T-helper 22 cell (primary cell): Measurements from ENCODE around the gene ELK1.
"Not testable (repeated sequence)": the region's sequence is repeated elsewhere in the genome, so short reads cannot be mapped to it uniquely, and the experiment has no call there.

Source experiments
- DNase-seq: peaks from one replicate; pipeline ENCODE4 v3.0.0-alpha.2; 2020; ENCODE audit warnings: low read depth

ELK1 gene

DNA sequence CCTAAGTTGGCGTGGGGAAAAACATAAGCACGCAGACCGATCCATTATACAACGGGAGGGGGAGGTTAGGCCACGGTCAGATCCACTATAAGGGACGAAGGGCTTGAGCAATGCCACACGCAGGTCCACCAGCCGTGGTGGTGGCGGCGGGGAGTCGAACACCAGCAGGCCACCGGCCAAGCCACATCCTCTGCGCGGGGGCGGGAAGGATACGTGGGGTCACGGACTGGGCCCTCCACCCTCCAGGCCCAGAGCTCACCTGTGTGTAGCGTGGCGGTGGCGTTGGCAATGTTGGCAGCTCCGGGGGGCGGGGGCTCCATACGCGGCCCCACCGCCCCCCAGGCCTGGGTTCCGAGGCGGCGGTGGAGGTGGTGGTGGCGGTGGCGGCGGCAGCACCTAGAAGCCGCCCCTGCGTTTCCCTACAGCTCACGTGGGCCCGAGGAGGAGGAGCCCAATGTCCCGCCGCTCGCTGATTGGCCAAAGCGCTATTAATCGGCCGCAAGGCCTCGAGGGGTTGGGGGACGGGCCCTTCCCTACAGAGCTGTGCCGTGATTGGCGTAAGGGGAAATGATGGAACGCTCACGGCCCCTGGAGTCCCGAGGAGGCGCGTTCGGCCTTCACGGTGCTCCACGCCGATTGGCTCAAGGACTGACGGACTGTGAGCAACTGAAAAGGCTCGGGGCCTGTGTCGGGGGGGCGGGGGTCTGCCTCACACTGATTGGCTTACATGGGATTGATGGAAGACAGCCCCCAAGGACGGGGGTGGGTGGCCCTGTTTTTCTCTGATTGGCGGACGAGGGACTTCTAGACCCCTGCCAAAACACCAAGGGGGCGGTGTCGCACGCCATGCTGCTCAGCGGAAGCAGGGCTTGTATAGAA, at the start of gene ELK1:
ELK1 (minus strand) TSS at position 400 of the 879 bp plus-strand sequence. CDS start 9,122 bp downstream, outside the sequence.
- peak; percentile 86 for DNase-seq

DNA sequence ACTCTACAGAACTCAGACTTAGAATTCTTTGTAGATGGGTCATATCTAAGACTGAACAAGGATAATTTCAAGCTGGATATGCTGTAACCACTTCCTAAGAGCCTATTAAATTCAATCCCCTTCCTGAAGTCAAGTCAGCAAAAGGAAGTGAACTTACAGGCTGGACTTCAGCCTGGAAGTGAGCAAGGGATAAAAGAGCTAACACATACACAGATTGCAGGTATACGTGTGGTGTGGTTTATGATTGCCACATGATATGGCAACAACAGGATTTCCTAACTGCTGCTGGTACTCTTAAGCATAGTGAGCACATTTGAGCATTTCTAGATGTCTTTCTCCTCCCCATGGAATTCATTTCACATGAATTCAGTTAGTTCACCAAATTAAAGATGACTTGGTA, 46.8 kb upstream of the ELK1 start:
- no peak for DNase-seq

DNA sequence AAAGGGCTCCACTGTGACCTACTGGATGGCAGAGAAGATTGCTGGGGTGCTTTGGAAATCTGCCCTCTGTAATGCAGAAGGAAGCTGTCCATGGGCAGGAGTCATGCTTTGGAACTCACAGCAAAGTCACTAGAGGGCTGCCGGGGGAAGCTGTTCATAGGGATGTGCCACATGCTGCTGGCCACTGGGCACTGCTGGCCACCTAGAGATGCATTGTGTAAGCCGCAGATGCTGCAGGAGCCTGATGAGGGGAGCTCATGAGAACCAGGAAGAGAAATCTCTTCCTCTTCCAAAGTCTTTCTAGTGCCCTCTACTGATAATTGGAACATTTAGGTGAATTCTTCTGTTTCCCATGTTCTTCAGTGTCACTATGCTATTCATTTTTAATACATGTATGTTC, 39.8 kb upstream of the ELK1 start:
- no peak for DNase-seq

- no peak for DNase-seq
Measured at GRCh38 chrX:47687263-47687662, 36.9 kb upstream of the ELK1 start.

DNA sequence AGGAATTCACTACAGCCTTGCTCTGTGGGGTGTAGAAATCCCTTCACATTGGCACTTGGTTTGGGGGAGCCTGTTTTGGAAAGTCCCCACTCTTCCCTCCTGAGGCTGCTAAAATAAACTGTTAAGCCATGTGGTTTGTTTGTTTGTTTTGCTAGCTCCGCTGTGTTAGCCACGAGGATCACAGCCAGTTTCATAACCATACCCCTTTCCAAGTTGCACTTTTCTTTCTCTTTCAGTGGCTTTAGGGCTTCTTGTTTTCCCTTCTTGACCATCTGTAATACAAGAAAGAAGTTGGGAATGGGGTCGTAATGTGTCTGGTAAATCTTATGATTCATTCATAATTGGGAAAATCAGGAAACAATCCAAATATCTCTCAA, 33.5 kb upstream of the ELK1 start:
- DNase-seq = no peak

GRCh38 chrX:47683184-47683828, 32.9 kb upstream of the ELK1 start:
- no peak for DNase-seq

DNA sequence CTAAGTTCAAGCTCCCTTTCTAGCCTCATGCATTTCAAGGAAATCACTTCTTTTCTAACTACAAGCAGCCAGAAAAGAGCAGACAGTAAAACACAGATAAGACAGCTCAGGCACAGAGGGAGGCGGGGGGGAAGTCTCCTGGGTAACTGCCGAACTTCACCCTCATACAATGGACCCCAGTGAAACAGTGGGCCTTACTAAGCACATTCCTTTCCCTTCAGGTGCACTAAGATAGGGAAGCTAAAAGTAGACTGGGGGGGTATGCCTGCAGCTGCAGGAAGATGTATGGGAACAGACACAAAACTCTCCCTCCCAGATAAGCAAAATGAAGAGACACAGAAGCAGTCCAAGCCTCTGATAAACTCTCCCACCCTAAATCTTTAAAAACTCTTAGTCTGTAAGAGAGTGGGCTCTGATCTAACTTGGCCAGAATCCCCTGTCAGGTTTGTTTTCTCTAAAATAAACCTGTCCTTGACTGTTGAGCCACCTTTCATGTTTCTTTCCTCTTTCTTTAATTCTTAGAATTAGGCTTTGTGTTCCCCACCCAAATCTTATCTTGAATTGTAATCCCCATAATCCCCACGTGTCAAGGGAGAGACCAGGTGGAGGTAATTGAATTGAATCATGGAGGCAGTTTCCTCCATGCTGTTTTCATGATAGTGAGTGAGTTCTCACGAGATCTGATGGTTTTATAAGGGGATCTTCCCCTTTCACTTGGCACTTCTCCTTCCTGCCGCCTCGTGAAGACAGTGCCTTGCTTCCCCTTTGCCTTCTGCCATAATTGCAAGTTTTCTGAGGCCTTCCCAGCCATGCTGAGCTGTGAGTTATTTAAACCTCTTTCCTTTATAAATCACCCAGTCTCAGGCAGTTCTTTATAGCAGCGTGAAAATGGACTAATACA, 25.8 kb upstream of the ELK1 start:
- not testable (repeated sequence) for DNase-seq

DNA sequence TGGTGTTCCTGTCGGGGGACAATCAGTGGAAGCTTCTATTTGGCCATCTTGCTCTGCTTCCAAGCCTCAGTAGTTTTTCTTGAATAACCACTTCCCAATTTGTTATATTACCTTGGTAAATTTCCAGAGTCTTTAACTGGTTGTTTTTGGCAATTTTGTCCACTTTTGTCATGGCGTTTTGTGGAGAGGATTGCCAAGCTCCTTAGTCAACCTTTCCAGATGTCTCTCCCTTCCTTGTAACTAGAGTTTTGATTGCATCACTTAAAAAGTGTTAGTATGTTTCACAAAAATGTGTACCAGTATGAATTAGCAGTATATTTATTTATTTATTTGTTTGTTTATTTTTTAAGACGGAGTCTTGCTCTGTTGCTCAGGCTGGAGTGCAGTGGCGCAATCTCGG, 24.4 kb upstream of the ELK1 start:
- DNase-seq = no peak

DNA sequence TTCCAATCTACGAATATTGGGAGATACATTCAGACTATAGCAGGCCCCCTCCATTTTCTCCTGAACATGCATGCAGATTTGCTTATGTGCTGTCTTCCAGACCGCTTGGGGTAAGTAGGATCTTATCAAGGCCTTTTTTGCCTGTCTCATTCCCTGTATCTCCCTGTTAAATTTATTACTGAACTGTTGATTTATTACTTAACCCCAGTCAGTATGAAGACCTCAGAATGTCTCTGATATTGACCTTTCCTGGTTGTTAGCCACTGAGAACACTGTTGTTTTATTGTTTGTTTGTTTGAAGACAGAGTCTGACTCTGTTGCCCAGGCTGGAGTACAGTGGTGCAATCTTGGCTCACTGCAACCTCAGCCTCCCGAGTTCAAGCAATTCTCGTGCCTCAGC, 15.4 kb upstream of the ELK1 start:
- not testable (repeated sequence) for DNase-seq

DNA sequence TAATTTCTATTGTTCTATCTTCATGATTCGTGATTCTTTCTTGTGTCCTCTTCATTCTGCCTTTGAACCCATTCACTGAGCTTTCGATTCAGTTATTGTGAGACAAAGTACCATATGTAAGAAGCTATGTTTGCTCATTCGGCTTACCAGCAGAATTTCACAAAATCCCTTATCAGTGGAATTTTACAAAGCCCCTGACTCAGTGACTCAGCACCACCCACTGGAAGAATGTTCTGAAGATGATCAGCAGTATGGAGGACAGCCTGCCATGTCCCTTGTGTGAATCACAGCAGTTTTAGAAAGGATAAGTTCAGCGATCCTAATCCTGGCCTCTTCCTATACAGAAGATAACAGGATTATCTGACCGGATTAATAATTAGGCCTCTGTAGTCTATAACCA, 14.4 kb upstream of the ELK1 start:
- no peak for DNase-seq

GRCh38 chrX:47662144-47662657, 11.8 kb upstream of the ELK1 start:
- DNase-seq = no peak

DNA sequence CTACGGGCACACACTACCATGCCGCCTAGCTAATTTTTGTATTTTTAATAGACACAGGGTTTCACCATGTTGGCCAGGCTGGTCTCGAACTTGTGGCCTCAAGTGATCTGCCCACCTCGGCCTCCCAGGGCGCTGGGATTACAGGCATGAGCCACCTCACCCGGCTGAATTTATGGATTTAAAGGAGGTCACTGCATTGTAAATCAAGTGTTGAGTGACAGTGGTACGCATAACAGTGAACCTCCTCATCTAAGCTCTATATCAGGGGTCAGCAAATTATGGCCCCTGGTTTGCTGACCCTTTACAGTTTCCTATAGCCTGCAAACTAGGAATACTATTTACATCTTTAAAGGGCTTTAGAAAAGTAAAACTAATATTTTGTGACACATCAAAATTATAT, 11.2 kb upstream of the ELK1 start:
- DNase-seq = no peak

- DNase-seq = no peak
Measured at GRCh38 chrX:47659421-47659726, 9.0 kb upstream of the ELK1 start.

GRCh38 chrX:47658684-47659420, 8.5 kb upstream of the ELK1 start, which contains the start of gene UXT:
Gene UXT, minus strand, starts transcription at chrX:47659180. Its CDS starts 253 bp downstream, at chrX:47658927.
- peak; percentile 86 for DNase-seq

- DNase-seq = no peak
Measured at GRCh38 chrX:47658301-47658683, 7.9 kb upstream of the ELK1 start.

- DNase-seq = no peak
Measured at GRCh38 chrX:47651043-47651905, 911 bp upstream of the ELK1 start.

DNA sequence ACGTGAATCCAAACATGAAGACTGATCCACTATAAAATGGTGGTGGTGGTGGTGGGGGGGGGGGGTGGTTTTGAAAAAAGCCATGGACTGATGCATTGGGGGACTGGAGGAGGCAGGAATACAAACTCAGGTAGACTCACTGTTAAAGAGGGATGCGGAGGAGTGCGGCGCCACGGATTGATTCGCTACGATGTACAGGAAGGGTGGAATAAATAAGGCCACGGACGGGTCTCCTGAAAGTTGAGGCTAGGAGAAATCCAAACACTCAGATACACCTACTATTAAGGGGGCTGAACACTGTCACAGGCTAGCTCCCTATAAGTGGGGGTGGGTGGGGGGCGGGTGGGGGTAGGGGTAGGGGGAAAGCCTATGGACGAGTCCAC, 591 bp downstream of the ELK1 start:
- DNase-seq = no peak

DNA sequence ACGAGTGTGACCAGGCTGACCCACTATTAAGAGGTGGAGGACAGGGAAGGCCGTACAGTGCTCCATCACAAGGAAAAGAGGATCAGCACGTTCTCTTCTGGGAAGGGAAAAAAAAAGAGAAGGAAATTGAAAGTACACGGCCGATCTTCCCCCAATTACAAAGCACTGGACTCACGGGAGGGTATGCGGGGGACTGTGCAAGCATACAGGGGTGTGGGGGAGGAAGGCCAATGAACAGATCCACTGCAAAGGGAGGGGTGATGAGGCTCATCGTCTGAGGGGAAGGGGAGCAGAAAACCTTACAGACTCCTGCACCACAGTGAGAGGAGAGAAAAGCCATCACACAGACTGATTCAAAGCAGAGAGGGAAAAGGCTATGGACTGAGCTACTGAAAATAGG, 1.1 kb downstream of the ELK1 start:
- no peak for DNase-seq

DNA sequence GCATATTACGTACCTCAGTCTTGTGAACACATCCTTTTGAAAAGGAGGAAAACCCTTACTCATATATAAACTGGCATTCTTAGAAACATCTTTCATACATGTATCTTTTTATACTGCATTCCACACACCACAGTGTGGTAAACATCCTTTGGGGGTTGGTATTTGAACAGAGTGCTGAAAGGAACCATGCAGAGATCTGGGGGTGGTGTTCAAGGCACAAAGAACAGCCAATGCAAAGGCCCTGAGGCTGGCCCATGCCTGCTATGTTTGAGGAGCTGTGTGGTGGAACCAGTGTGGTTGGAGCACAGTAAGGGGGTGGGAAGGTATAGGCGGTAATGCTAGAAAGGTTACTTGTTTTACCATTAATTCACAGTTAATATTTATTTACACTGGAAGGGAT, 2.0 kb downstream of the ELK1 start:
- no peak for DNase-seq

DNA sequence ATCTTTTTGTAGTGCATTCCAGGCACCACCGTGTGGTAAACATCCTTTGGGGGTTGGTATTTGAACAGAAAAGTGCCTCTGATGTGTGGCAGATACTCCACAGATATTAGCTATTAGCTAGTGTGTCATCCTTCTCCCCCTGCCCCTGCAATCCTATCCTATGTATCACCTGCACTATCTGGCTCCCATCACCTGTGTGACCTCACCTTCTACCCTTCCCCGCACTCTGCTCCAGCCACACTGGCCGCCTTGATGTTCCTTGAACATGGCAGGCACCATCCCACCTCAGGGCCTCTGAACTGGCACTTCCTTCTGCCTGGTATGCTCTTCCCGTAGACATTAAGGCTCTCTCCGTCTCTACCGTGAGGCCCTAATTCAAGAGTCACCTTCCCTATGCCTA, 3.7 kb downstream of the ELK1 start:
- no peak for DNase-seq

GRCh38 chrX:47645530-47645929, 4.8 kb downstream of the ELK1 start:
- DNase-seq = no peak
